ENCODE measurements around the gene CAPN5. TPM values are rescaled to one million over a fixed set of nuclear protein-coding genes. Genes with fewer than 3 reads are reported as not detected.

The CAPN5 gene
- total and polyA plus RNA-seq, 2 of the 8 experiments (the other 6 are each of a cell fraction or from before 2014, with no cell fraction given) = 21.5 to 22.4 TPM

GRCh38 chr11:77079666-77080065, 12.9 kb downstream of the CAPN5 start (continued):
- TF ChIP-seq CHD7 (IDR thresholded peaks at IDR 0.05; ENCODE audit: insufficient replicate concordance, low read length) (no peak), RBBP5 (IDR thresholded peaks at IDR 0.05; ENCODE audit: borderline replicate concordance, low read depth, low read length) (no peak), CHD2 (IDR thresholded peaks at IDR 0.05; ENCODE audit: low read length) (no peak), JUN (IDR thresholded peaks at IDR 0.05; ENCODE audit: low read depth, low read length) (no peak), SP1 (IDR thresholded peaks at IDR 0.05; ENCODE audit: low read depth, low read length) (no peak), SIN3A (conservative IDR thresholded peaks at IDR 0.05 in 1 of 2, IDR thresholded peaks at IDR 0.05 in 1 of 2; ENCODE audit: low read depth in 1 of 2, low read length in 2 of 2) (no peak), SP4 (IDR thresholded peaks at IDR 0.05; ENCODE audit: low read length) (no peak), TAF1 (IDR thresholded peaks at IDR 0.05; ENCODE audit: low read depth, low read length) (no peak), GABPA (IDR thresholded peaks at IDR 0.05; ENCODE audit: borderline replicate concordance, insufficient read depth, low read length) (no peak), CREB1 (IDR thresholded peaks at IDR 0.05) (no peak), BRCA1 (IDR thresholded peaks at IDR 0.05; ENCODE audit: low read depth, low read length) (no peak)
